Measurements from ENCODE around the gene OR5D14.

DNA sequence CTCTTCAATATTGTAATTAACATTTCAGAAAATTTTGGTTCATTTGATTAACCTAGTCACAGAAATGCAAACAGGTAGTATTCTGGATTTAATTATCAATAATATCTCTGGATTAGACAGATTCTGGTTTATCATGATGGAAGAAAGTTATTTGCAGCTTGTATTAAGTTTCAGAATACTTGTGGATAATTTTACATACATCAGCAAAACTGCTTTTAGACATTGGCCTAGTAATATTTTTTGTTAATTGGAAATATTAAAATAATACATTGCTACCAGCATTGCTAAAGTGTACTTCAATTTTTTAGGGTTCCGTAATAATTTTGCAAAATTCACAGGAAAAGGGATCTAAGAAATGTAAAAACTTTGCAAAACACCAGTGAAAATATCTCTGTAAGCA lies 3.8 kb upstream of the OR5D14 start:
- TF ChIP-seq FOXM1 (IDR thresholded peaks at IDR 0.05; ENCODE audit: borderline replicate concordance, low read depth), result no peak
- no peak for TF ChIP-seq TAF1 (IDR thresholded peaks at IDR 0.05; ENCODE audit: low read depth)
- no peak for TF ChIP-seq MAX (IDR thresholded peaks at IDR 0.05)
- no peak for TF ChIP-seq NFIC (IDR thresholded peaks at IDR 0.05)
- TF ChIP-seq, protein P1, sequence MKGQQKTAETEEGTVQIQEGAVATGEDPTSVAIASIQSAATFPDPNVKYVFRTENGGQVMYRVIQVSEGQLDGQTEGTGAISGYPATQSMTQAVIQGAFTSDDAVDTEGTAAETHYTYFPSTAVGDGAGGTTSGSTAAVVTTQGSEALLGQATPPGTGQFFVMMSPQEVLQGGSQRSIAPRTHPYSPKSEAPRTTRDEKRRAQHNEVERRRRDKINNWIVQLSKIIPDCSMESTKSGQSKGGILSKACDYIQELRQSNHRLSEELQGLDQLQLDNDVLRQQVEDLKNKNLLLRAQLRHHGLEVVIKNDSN (IDR thresholded peaks at IDR 0.05), result no peak
- no peak for TF ChIP-seq EP300 (IDR thresholded peaks at IDR 0.05; ENCODE audit: borderline replicate concordance)
- no peak for TF ChIP-seq RAD21 (IDR thresholded peaks at IDR 0.05; ENCODE audit: low read depth)
- no peak for TF ChIP-seq ZBTB7A (IDR thresholded peaks at IDR 0.05; ENCODE audit: low read depth)
- TF ChIP-seq, protein P2, sequence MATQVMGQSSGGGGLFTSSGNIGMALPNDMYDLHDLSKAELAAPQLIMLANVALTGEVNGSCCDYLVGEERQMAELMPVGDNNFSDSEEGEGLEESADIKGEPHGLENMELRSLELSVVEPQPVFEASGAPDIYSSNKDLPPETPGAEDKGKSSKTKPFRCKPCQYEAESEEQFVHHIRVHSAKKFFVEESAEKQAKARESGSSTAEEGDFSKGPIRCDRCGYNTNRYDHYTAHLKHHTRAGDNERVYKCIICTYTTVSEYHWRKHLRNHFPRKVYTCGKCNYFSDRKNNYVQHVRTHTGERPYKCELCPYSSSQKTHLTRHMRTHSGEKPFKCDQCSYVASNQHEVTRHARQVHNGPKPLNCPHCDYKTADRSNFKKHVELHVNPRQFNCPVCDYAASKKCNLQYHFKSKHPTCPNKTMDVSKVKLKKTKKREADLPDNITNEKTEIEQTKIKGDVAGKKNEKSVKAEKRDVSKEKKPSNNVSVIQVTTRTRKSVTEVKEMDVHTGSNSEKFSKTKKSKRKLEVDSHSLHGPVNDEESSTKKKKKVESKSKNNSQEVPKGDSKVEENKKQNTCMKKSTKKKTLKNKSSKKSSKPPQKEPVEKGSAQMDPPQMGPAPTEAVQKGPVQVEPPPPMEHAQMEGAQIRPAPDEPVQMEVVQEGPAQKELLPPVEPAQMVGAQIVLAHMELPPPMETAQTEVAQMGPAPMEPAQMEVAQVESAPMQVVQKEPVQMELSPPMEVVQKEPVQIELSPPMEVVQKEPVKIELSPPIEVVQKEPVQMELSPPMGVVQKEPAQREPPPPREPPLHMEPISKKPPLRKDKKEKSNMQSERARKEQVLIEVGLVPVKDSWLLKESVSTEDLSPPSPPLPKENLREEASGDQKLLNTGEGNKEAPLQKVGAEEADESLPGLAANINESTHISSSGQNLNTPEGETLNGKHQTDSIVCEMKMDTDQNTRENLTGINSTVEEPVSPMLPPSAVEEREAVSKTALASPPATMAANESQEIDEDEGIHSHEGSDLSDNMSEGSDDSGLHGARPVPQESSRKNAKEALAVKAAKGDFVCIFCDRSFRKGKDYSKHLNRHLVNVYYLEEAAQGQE (IDR thresholded peaks at IDR 0.05; ENCODE audit: low read depth), result no peak
- no peak for TF ChIP-seq YY1 (IDR thresholded peaks at IDR 0.05; ENCODE audit: low read depth)
- no peak for TF ChIP-seq CREB1 (IDR thresholded peaks at IDR 0.05; ENCODE audit: low read depth)
- no peak for TF ChIP-seq TEAD4 (IDR thresholded peaks at IDR 0.05)
